A549 (cell line): ENCODE results near the gene RAB17. TPM values are rescaled to one million over a fixed set of nuclear protein-coding genes. Genes with fewer than 3 reads are reported as not detected.

Source experiments
- ATAC-seq, 2 experiments: fragments of 200-7000 bp in 1 of 2; fragments of >200 bp in 1 of 2; cut with Nextera tagmentation in 1 of 2; cut with Tn5 transposase in 1 of 2; 3 replicates each; pipeline versions ENCODE4 v1.8.0 to v1.9.1; 2018 to 2020; ENCODE audit warnings: mild to moderate bottlenecking in 1 of 2, moderate library complexity in 1 of 2
- CTCF ChIA-PET: fragments of 300-600 bp; sonication (Branson Sonifier 250); formaldehyde crosslinking; extraction: SDS; loops from one replicate; lab custom pipeline; 2021; ENCODE audit warnings: antibody characterized with exemption, inconsistent platforms; lab: Yijun Ruan, JAX
- POLR2A ChIA-PET: fragments of 350-600 bp; formaldehyde crosslinking; extraction: SDS; loops from one replicate; lab custom pipeline; 2021; ENCODE audit warnings: antibody characterized with exemption, inconsistent platforms; lab: Yijun Ruan, JAX
- DNase-seq, 2 experiments: peaks; one replicate each; pipeline versions ENCODE4 v3.0.0 to v3.0.0-alpha.2; 2011 to 2016; ENCODE audit warnings: low read depth in 1 of 2, low spot score in 1 of 2
- FAIRE-seq: peaks from 2 replicates; lab custom pipeline; 2011; peaks lifted over from hg19 to GRCh38; lab: Jason Lieb, UNC
- H3K27ac ChIP-seq, 2 experiments: fragments of >200 bp; sonication (Bioruptor Twin); formaldehyde crosslinking; 3 replicates each; pipeline ENCODE4 v1.5.1; 2016 to 2017
- H3K4me1 ChIP-seq: fragments of >200 bp; sonication (Bioruptor Twin); formaldehyde crosslinking; 3 replicates; pipeline ENCODE4 v1.6.1; 2016
- H3K4me2 ChIP-seq: fragments of >200 bp; sonication (Bioruptor Twin); formaldehyde crosslinking; 3 replicates; pipeline ENCODE4 v1.6.1; 2016
- H3K4me3 ChIP-seq: fragments of >200 bp; sonication (Bioruptor Twin); formaldehyde crosslinking; 3 replicates; pipeline ENCODE4 v1.5.1; 2016
- H3K9me3 ChIP-seq: fragments of >200 bp; sonication (Bioruptor Twin); formaldehyde crosslinking; 3 replicates; pipeline ENCODE4 v1.6.1; 2016
- BHLHE40 ChIP-seq: IDR thresholded peaks from 2 replicates; pipeline ENCODE4 v1.6.1; 2012; ENCODE audit warnings: low read depth, low read length, inconsistent platforms
- CBX2 ChIP-seq: fragments of 200-600 bp; sonication (generic); IDR thresholded peaks from 2 replicates; pipeline ENCODE4 v1.6.1; 2016; ENCODE audit warnings: low read depth, mild to moderate bottlenecking, borderline replicate concordance
- CHD2 ChIP-seq: fragments of 150-350 bp; IDR thresholded peaks from 2 replicates; pipeline ENCODE4 v1.6.1; 2014; ENCODE audit warnings: low read length; ENCODE audit not compliant: partially characterized antibody
- EHF ChIP-seq: fragments of 250-450 bp; sonication (Bioruptor Pico); IDR thresholded peaks from 2 replicates; pipeline ENCODE4 v1.5.0; 2020; ENCODE audit warnings: mild to moderate bottlenecking
- EP300 ChIP-seq, 2 experiments: fragments of >200 bp; sonication (Bioruptor Twin); formaldehyde crosslinking; IDR thresholded peaks; 2 replicates in 1 of 2; 3 replicates in 1 of 2; pipeline ENCODE4 v1.6.1; 2016 to 2017
- HDAC2 ChIP-seq: fragments of 200-600 bp; sonication (generic); IDR thresholded peaks from 2 replicates; pipeline ENCODE4 v1.6.1; 2016
- HEYL ChIP-seq: fragments of 250-450 bp; sonication (Bioruptor Pico); IDR thresholded peaks from 2 replicates; pipeline ENCODE4 v1.8.0; 2021; ENCODE audit warnings: mild to moderate bottlenecking, moderate library complexity
- HOXA7 ChIP-seq: fragments of 250-450 bp; sonication (Bioruptor Pico); IDR thresholded peaks from 2 replicates; pipeline ENCODE4 v1.5.0; 2020; ENCODE audit warnings: mild to moderate bottlenecking, moderate library complexity
- HOXB5 ChIP-seq: fragments of 250-450 bp; sonication (Bioruptor Pico); IDR thresholded peaks from 2 replicates; pipeline ENCODE4 v1.5.0; 2020; ENCODE audit warnings: mild to moderate bottlenecking, moderate library complexity
- KDM5A ChIP-seq: fragments of 200-600 bp; sonication (generic); IDR thresholded peaks from 2 replicates; pipeline ENCODE4 v1.6.1; 2016; ENCODE audit warnings: antibody characterized with exemption, mild to moderate bottlenecking
- MAFK ChIP-seq: fragments of 450-650 bp; IDR thresholded peaks from 2 replicates; pipeline ENCODE4 v1.6.1; 2014; ENCODE audit not compliant: partially characterized antibody
- MYC ChIP-seq: IDR thresholded peaks from 2 replicates; pipeline ENCODE4 v1.6.1; 2012; ENCODE audit warnings: mild to moderate bottlenecking, inconsistent platforms, low read length, improper control_type of control experiment, borderline replicate concordance
- NR3C1 ChIP-seq: fragments of >200 bp; sonication (Bioruptor Twin); formaldehyde crosslinking; IDR thresholded peaks from 3 replicates; pipeline ENCODE4 v1.6.1; 2017
- SMC3 ChIP-seq: fragments of >200 bp; sonication (Bioruptor Twin); formaldehyde crosslinking; IDR thresholded peaks from 3 replicates; pipeline ENCODE4 v1.6.1; 2018; ENCODE audit warnings: inconsistent platforms
- TFCP2L1 ChIP-seq: fragments of 250-450 bp; sonication (Bioruptor Pico); IDR thresholded peaks from 2 replicates; pipeline ENCODE4 v1.5.0; 2021; ENCODE audit warnings: mild to moderate bottlenecking
- TP53 ChIP-seq: fragments of 250-450 bp; sonication (Bioruptor Pico); IDR thresholded peaks from 2 replicates; pipeline ENCODE4 v1.5.0; 2021; ENCODE audit warnings: mild to moderate bottlenecking, moderate library complexity
- ZC3H11A ChIP-seq: fragments of 450-650 bp; IDR thresholded peaks from 2 replicates; pipeline ENCODE4 v1.6.1; 2014; ENCODE audit warnings: antibody characterized with exemption, mild to moderate bottlenecking
- ZNF302 ChIP-seq: fragments of 250-450 bp; sonication (Bioruptor Pico); IDR thresholded peaks from 2 replicates; pipeline ENCODE4 v1.9.0; 2021; ENCODE audit warnings: inconsistent platforms, mild to moderate bottlenecking, moderate library complexity
- WGBS: methylation state at CpG from one replicate; pipeline ENCODE4 v1.1.6; 2017; ENCODE audit errors: missing lambda C conversion rate; 5-methylcytosine and 5-hydroxymethylcytosine counted together
- polyA plus RNA-seq, 4 experiments: library from polyadenylated mRNA; depleted of rRNA in 3 of 4; stranded (reverse); fragments of >200 nt; fragmentation: RNase III in 1 of 4; extraction: RNeasy Plus Mini Kit Qiagen cat#74134 plus additional on column Dnase treatment in 1 of 4; gene quantifications; 2 replicates in 3 of 4; 3 replicates in 1 of 4; pipeline ENCODE4 v1.2.3, GENCODE V29; 2011 to 2017
- TF ChIP-seq, protein P1 (sequence below): IDR thresholded peaks from 2 replicates; pipeline ENCODE4 v1.6.1; 2012
- TF ChIP-seq, protein P2 (sequence below): fragments of 250-450 bp; sonication (Bioruptor Pico); IDR thresholded peaks from 2 replicates; pipeline ENCODE4 v1.5.0; 2021; ENCODE audit warnings: mild to moderate bottlenecking, moderate library complexity, borderline replicate concordance
- TF ChIP-seq, protein P3 (sequence below): fragments of >200 bp; sonication (Bioruptor Twin); formaldehyde crosslinking; IDR thresholded peaks from 2 replicates; pipeline ENCODE4 v1.6.1; 2016
- TF ChIP-seq, protein P4 (sequence below): fragments of 150-350 bp; IDR thresholded peaks from 2 replicates; pipeline ENCODE4 v1.6.1; 2014; ENCODE audit warnings: low read depth, mild to moderate bottlenecking, low read length
- TF ChIP-seq, protein P5 (sequence below): IDR thresholded peaks from 2 replicates; pipeline ENCODE4 v1.6.1; 2012
- TF ChIP-seq, protein P6 (sequence below): fragments of >200 bp; sonication (Bioruptor Twin); formaldehyde crosslinking; IDR thresholded peaks from 3 replicates; pipeline ENCODE4 v1.6.1; 2016
- TF ChIP-seq, protein P7 (sequence below): fragments of 200-600 bp; sonication (generic); IDR thresholded peaks from 2 replicates; pipeline ENCODE4 v1.6.1; 2016; ENCODE audit warnings: antibody characterized with exemption, mild to moderate bottlenecking, moderate library complexity
- TF ChIP-seq, protein P8 (sequence below): fragments of 450-650 bp; IDR thresholded peaks from 2 replicates; pipeline ENCODE4 v1.6.1; 2014; ENCODE audit warnings: antibody characterized with exemption

The RAB17 gene
- polyA plus RNA-seq, 2 of the 4 experiments (the other 2 are of a cell fraction): 0.44 to 2.2 TPM

DNA sequence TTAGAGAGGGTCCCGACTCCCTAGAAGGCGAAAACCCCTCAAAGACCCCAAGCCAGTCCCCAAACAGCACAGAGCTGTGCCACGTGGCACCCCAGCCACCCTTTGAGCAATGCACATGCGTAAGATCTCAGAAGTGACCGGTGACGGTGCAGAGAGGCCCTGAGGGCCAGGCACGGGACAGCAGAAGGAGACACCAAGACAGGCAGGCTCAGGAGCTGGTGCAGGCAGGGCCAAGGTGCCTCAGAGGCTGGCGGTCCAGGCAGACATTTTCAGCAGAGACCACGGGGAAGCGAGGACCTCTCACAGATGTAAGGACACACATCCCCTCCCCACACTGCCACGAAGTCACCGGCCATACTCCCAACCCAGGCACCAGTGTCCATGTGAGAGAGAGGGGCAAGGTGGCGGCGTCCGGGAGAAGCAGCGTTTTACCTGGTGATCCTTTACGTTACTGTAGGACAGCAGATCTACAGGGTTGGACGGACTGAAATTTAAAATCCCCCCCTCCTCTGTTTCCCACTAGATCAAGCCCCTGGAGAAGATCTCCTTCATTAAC, 2.0 kb upstream of the RAB17 start:
- TF ChIP-seq, protein P1, sequence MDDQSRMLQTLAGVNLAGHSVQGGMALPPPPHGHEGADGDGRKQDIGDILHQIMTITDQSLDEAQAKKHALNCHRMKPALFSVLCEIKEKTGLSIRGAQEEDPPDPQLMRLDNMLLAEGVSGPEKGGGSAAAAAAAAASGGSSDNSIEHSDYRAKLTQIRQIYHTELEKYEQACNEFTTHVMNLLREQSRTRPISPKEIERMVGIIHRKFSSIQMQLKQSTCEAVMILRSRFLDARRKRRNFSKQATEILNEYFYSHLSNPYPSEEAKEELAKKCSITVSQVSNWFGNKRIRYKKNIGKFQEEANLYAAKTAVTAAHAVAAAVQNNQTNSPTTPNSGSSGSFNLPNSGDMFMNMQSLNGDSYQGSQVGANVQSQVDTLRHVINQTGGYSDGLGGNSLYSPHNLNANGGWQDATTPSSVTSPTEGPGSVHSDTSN: no peak
- TF ChIP-seq NR3C1 (no peak), ZNF302 (CRISPR knock-in tag) (no peak), CHD2 (no peak), MYC (no peak), TP53 (no peak), ZC3H11A (no peak), HOXB5 (CRISPR knock-in tag) (no peak), BHLHE40 (no peak), SMC3 (no peak)
- TF ChIP-seq, protein P2, sequence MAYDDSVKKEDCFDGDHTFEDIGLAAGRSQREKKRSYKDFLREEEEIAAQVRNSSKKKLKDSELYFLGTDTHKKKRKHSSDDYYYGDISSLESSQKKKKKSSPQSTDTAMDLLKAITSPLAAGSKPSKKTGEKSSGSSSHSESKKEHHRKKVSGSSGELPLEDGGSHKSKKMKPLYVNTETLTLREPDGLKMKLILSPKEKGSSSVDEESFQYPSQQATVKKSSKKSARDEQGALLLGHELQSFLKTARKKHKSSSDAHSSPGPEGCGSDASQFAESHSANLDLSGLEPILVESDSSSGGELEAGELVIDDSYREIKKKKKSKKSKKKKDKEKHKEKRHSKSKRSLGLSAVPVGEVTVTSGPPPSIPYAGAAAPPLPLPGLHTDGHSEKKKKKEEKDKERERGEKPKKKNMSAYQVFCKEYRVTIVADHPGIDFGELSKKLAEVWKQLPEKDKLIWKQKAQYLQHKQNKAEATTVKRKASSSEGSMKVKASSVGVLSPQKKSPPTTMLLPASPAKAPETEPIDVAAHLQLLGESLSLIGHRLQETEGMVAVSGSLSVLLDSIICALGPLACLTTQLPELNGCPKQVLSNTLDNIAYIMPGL (CRISPR knock-in tag): no peak
- TF ChIP-seq, protein P3, sequence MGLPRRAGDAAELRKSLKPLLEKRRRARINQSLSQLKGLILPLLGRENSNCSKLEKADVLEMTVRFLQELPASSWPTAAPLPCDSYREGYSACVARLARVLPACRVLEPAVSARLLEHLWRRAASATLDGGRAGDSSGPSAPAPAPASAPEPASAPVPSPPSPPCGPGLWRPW: no peak
- TF ChIP-seq, protein P4, sequence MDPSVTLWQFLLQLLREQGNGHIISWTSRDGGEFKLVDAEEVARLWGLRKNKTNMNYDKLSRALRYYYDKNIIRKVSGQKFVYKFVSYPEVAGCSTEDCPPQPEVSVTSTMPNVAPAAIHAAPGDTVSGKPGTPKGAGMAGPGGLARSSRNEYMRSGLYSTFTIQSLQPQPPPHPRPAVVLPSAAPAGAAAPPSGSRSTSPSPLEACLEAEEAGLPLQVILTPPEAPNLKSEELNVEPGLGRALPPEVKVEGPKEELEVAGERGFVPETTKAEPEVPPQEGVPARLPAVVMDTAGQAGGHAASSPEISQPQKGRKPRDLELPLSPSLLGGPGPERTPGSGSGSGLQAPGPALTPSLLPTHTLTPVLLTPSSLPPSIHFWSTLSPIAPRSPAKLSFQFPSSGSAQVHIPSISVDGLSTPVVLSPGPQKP: no peak
- H3K9me3 ChIP-seq: no peaks in the 10 kb centered on the region
- ATAC-seq: no peak
- ChIA-PET POLR2A (interaction anchor here (1.2 kb wide), 1 partner anchor 13 kb away, joined by 3 read pairs; no protein-coding TSS in a partner anchor), CTCF (interaction anchor here (0.6 to 1.4 kb wide), 3 partner anchors 14 to 153 kb away, joined by 3 to 7 read pairs (median 4); no protein-coding TSS in a partner anchor)
- H3K4me2 ChIP-seq: no peak overlapping the region
- no peak overlapping the region for H3K4me3 ChIP-seq
- no peak overlapping the region for H3K27ac ChIP-seq
- no peak for FAIRE-seq
- DNase-seq: no peak
- H3K4me1 ChIP-seq: peaks cover 32% of the 10 kb centered on the region
- WGBS: 85% methylated on average over 18 of the region's 18 CpGs

DNA sequence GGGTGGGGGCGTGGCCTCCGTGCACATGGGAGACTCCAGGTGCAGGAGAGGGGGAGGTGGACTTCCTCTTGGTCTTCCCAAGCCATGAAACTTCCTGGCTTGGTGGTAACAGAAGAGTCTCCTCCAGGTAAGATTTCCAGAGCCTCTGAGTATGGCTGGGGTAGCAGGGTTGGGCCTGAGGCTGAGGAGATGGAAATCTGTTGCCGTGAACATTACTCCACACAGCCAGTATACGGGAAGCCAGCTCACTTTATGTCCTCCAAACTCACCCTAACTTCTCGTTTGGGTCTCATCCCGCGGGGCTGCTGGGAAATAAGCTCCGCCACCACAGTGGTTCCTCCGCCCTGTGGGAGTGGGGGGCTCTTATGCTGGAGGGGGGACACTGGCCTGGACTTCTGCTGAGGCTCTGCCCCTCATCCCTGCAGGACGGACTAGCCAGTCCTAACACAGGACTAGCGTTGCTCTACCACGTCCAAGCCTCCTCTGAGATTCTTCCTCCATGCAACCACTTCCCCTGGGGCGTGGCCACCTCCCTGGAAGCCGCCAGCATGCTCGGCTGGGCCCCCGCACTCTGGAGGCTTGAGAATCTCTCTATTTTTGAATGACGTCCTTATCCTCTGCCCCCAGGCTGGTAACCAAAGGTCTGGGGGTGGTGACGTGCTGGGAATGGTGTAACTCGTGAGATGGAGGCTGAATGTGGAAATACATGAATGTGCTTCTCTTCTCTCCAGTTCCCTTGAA, 777 bp upstream of the RAB17 start:
- H3K4me2 ChIP-seq: peak overlapping the region; percentile 41; the same call in 2 of the 3 replicates
- no peak for DNase-seq
- H3K4me3 ChIP-seq: no peak overlapping the region
- peak overlapping the region in 1 of 2 experiments; percentile 69; a peak in 2 of 6 replicates for H3K27ac ChIP-seq
- POLR2A ChIA-PET: no interaction called here
- 82% methylated on average over 19 of the region's 19 CpGs for WGBS
- TF ChIP-seq EHF (CRISPR knock-in tag) (no peak), CHD2 (no peak), EP300 (IDR thresholded peaks at IDR 0.05) (no peak), KDM5A (no peak), CBX2 (no peak), HOXA7 (no peak), TFCP2L1 (CRISPR knock-in tag) (no peak), MAFK (no peak), HEYL (no peak), HDAC2 (no peak), ZC3H11A (no peak)
- TF ChIP-seq, protein P5, sequence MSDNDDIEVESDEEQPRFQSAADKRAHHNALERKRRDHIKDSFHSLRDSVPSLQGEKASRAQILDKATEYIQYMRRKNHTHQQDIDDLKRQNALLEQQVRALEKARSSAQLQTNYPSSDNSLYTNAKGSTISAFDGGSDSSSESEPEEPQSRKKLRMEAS: no peak
- TF ChIP-seq, protein P6, sequence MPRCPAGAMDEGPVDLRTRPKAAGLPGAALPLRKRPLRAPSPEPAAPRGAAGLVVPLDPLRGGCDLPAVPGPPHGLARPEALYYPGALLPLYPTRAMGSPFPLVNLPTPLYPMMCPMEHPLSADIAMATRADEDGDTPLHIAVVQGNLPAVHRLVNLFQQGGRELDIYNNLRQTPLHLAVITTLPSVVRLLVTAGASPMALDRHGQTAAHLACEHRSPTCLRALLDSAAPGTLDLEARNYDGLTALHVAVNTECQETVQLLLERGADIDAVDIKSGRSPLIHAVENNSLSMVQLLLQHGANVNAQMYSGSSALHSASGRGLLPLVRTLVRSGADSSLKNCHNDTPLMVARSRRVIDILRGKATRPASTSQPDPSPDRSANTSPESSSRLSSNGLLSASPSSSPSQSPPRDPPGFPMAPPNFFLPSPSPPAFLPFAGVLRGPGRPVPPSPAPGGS: no peak
- TF ChIP-seq, protein P7, sequence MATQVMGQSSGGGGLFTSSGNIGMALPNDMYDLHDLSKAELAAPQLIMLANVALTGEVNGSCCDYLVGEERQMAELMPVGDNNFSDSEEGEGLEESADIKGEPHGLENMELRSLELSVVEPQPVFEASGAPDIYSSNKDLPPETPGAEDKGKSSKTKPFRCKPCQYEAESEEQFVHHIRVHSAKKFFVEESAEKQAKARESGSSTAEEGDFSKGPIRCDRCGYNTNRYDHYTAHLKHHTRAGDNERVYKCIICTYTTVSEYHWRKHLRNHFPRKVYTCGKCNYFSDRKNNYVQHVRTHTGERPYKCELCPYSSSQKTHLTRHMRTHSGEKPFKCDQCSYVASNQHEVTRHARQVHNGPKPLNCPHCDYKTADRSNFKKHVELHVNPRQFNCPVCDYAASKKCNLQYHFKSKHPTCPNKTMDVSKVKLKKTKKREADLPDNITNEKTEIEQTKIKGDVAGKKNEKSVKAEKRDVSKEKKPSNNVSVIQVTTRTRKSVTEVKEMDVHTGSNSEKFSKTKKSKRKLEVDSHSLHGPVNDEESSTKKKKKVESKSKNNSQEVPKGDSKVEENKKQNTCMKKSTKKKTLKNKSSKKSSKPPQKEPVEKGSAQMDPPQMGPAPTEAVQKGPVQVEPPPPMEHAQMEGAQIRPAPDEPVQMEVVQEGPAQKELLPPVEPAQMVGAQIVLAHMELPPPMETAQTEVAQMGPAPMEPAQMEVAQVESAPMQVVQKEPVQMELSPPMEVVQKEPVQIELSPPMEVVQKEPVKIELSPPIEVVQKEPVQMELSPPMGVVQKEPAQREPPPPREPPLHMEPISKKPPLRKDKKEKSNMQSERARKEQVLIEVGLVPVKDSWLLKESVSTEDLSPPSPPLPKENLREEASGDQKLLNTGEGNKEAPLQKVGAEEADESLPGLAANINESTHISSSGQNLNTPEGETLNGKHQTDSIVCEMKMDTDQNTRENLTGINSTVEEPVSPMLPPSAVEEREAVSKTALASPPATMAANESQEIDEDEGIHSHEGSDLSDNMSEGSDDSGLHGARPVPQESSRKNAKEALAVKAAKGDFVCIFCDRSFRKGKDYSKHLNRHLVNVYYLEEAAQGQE: no peak
- TF ChIP-seq, protein P8, sequence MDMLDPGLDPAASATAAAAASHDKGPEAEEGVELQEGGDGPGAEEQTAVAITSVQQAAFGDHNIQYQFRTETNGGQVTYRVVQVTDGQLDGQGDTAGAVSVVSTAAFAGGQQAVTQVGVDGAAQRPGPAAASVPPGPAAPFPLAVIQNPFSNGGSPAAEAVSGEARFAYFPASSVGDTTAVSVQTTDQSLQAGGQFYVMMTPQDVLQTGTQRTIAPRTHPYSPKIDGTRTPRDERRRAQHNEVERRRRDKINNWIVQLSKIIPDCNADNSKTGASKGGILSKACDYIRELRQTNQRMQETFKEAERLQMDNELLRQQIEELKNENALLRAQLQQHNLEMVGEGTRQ: no peak
- FAIRE-seq: no peak
- no peaks in the 10 kb centered on the region for H3K9me3 ChIP-seq
- H3K4me1 ChIP-seq: peaks cover 32% of the 10 kb centered on the region
- no peak for ATAC-seq
- CTCF ChIA-PET: interaction anchor here (1.4 to 2.1 kb wide), 2 partner anchors 19 kb away, joined by 7 to 12 read pairs; no protein-coding TSS in a partner anchor
